ENCODE results near the gene SYNE2. TPM values are rescaled to one million over a fixed set of nuclear protein-coding genes. Genes with fewer than 3 reads are reported as not detected.

SYNE2 gene
- total and polyA plus RNA-seq, 4 donors = 12.0 to 79.9 (median 19.5) TPM

- TF ChIP-seq REST (IDR thresholded peaks at IDR 0.05) = no peak
Observed at GRCh38 chr14:63986789-63987533, 134.2 kb downstream of the SYNE2 start (continued).

GRCh38 chr14:63988579-63988978 lies 135.8 kb downstream of the SYNE2 start:
- no peak for TF ChIP-seq YY1 (IDR thresholded peaks at IDR 0.05)
- H3K9me3 ChIP-seq (ENCODE audit: control insufficient read depth in 4 of 4, low read length in 3 of 4) = no peaks in the 10 kb centered on the region
- H3K27ac ChIP-seq (ENCODE audit: low read depth in 1 of 2, low read length in 2 of 2) = no peak overlapping the region
- 92% methylated on average over 4 of the region's 4 CpGs for WGBS
- no peak overlapping the region for H3K9ac ChIP-seq (ENCODE audit: low read depth in 1 of 2, low read length in 2 of 2)
- no peaks in the 10 kb centered on the region for H3K4me1 ChIP-seq (ENCODE audit: control insufficient read depth in 4 of 4, insufficient read depth in 4 of 4, low read length in 3 of 4)
- no peaks in the 10 kb centered on the region for H3K27me3 ChIP-seq (ENCODE audit: control insufficient read depth in 4 of 4, insufficient read depth in 4 of 4, low read length in 3 of 4)
- peaks cover 0 to 3% (median 1%) of the 10 kb centered on the region in 4 donors for H3K36me3 ChIP-seq (ENCODE audit: control insufficient read depth in 4 of 4, insufficient read depth in 3 of 4, low read depth in 1 of 4, low read length in 3 of 4)
- no peak for DNase-seq (ENCODE audit: low spot score)
- no peak overlapping the region for H3K4me3 ChIP-seq (ENCODE audit: low read depth in 1 of 3, low read length in 3 of 3)

GRCh38 chr14:63991833-63992232 lies 139.0 kb downstream of the SYNE2 start:
- DNase-seq (ENCODE audit: low spot score) = no peak
- WGBS = 89% methylated on average over 7 of the region's 7 CpGs
- H3K36me3 ChIP-seq (ENCODE audit: control insufficient read depth in 4 of 4, insufficient read depth in 3 of 4, low read depth in 1 of 4, low read length in 3 of 4) = peaks cover 0 to 8% (median 1%) of the 10 kb centered on the region in 4 donors
- no peaks in the 10 kb centered on the region for H3K4me1 ChIP-seq (ENCODE audit: control insufficient read depth in 4 of 4, insufficient read depth in 4 of 4, low read length in 3 of 4)
- no peak overlapping the region for H3K9ac ChIP-seq (ENCODE audit: low read depth in 1 of 2, low read length in 2 of 2)
- TF ChIP-seq CTCF (IDR thresholded peaks at IDR 0.05; ENCODE audit: low read depth, low read length, missing input control) (no peak), JUND (IDR thresholded peaks at IDR 0.05) (no peak), YY1 (IDR thresholded peaks at IDR 0.05) (no peak), NR2F2 (IDR thresholded peaks at IDR 0.05) (no peak), RAD21 (IDR thresholded peaks at IDR 0.05) (no peak), TAF1 (conservative IDR thresholded peaks at IDR 0.05) (no peak), FOXA1 (IDR thresholded peaks at IDR 0.05) (no peak), GABPA (IDR thresholded peaks at IDR 0.05 in 1 of 2, conservative IDR thresholded peaks at IDR 0.05 in 1 of 2) (no peak), EGR1 (IDR thresholded peaks at IDR 0.05; ENCODE audit: low read depth in 2 of 2) (no peak), SP1 (IDR thresholded peaks at IDR 0.05) (no peak), FOXA2 (IDR thresholded peaks at IDR 0.05) (no peak), ZBTB33 (IDR thresholded peaks at IDR 0.05) (no peak), REST (IDR thresholded peaks at IDR 0.05) (no peak), ATF3 (IDR thresholded peaks at IDR 0.05) (no peak), MAX (IDR thresholded peaks at IDR 0.05) (no peak), HNF4G (IDR thresholded peaks at IDR 0.05) (no peak), RXRA (IDR thresholded peaks at IDR 0.05) (no peak)
- no peak overlapping the region for H3K27ac ChIP-seq (ENCODE audit: low read depth in 1 of 2, low read length in 2 of 2)
- H3K4me3 ChIP-seq (ENCODE audit: low read depth in 1 of 3, low read length in 3 of 3) = no peak overlapping the region
- no peaks in the 10 kb centered on the region for H3K9me3 ChIP-seq (ENCODE audit: control insufficient read depth in 4 of 4, low read length in 3 of 4)
- H3K27me3 ChIP-seq (ENCODE audit: control insufficient read depth in 4 of 4, insufficient read depth in 4 of 4, low read length in 3 of 4) = no peaks in the 10 kb centered on the region

All from liver (tissue), 9 donors.